Activated CD8-positive, alpha-beta memory T cell treated with anti-CD3 and anti-CD28 coated beads, Interleukin-2, amount 10 ng/mL, durations not matched to agents 7 days and 5 days (primary cell): ENCODE measurements around the gene BAIAP2L1. TPM values are rescaled to one million over a fixed set of nuclear protein-coding genes. Genes with fewer than 3 reads are reported as not detected.

Experiments used
- ATAC-seq: fragments of 150-1000 bp; cut with Tn5 transposase; one replicate; pipeline ENCODE4 v1.10.0; 2021; ENCODE audit warnings: moderate library complexity
- CTCF ChIA-PET: fragments of 350-600 bp; sonication (Branson Sonifier 250); formaldehyde crosslinking; loops from one replicate; lab custom pipeline; 2021; ENCODE audit warnings: antibody characterized with exemption; lab: Charles Lee
- DNase-seq: peaks from one replicate; pipeline ENCODE4 v3.0.0-alpha.2; 2020
- H3K27ac Mint-ChIP-seq: one replicate; pipeline ENCODE4 v1.8.0; 2021; ENCODE audit warnings: mild to moderate bottlenecking, mixed read lengths
- H3K27me3 Mint-ChIP-seq: one replicate; pipeline ENCODE4 v1.8.0; 2021; ENCODE audit warnings: mixed read lengths
- H3K36me3 Mint-ChIP-seq: one replicate; pipeline ENCODE4 v1.8.0; 2021; ENCODE audit warnings: mild to moderate bottlenecking, mixed read lengths
- H3K4me1 Mint-ChIP-seq: one replicate; pipeline ENCODE4 v1.8.0; 2021; ENCODE audit warnings: mixed read lengths
- H3K4me3 Mint-ChIP-seq: one replicate; pipeline ENCODE4 v1.8.0; 2021; ENCODE audit warnings: mild to moderate bottlenecking, moderate library complexity, mixed read lengths
- H3K9me3 Mint-ChIP-seq: one replicate; pipeline ENCODE4 v1.8.0; 2022; ENCODE audit warnings: low read depth, mixed read lengths
- total RNA-seq, 2 experiments: library from RNA; stranded (reverse); gene quantifications; one replicate each; pipeline ENCODE4 v1.2.3, GENCODE V29; 2021

BAIAP2L1 gene
- total RNA-seq, 2 experiments from 2014 or later = 1.1 to 1.4 TPM

DNA sequence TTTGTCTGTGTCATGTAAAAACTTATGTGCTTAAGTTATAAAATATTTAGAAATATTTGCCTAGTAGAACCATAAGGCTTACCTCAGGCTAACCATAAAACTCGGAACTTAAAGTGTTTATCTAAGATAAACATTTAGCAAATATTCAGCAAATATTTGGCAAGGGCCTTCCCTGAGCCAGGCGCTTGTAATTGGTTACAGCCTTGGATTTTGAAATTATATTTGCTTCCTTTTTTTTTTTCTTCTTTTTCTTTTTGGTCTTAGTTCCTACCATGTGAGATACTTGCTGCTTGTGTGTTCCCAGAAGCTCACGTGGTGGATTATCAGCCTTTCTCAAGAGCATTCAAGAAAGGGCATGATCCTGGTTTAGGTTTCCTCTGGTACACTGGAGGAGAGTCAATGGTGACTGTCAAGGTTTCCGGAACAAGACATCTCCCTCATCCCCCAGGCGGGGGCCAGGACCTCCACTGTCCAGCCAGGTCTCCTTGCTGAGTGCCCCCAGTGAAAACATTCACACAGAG lies 124.6 kb downstream of the BAIAP2L1 start:
- no peaks in the 10 kb centered on the region for H3K27me3 Mint-ChIP-seq
- H3K36me3 Mint-ChIP-seq = no peaks in the 10 kb centered on the region
- no peak overlapping the region for H3K27ac Mint-ChIP-seq
- peaks cover 4% of the 10 kb centered on the region for H3K4me1 Mint-ChIP-seq
- H3K4me3 Mint-ChIP-seq = no peak overlapping the region
- DNase-seq (no peak), ATAC-seq (no peak)
- no peaks in the 10 kb centered on the region for H3K9me3 Mint-ChIP-seq
- CTCF ChIA-PET = no interaction called here

- peaks cover 13% of the 10 kb centered on the region for H3K36me3 Mint-ChIP-seq
- no peaks in the 10 kb centered on the region for H3K9me3 Mint-ChIP-seq
- H3K4me1 Mint-ChIP-seq = no peaks in the 10 kb centered on the region
- no peak for DNase-seq
- CTCF ChIA-PET = interaction anchor here (0.7 to 1.6 kb wide), 3 partner anchors 11 to 1267 kb away, joined by 3 to 7 read pairs (median 4); partner anchors contain the start of gene BAIAP2L1
- no peak overlapping the region for H3K27ac Mint-ChIP-seq
- H3K27me3 Mint-ChIP-seq = no peaks in the 10 kb centered on the region
- no peak for ATAC-seq
- H3K4me3 Mint-ChIP-seq = no peak overlapping the region
These were observed 133.6 kb downstream of the BAIAP2L1 start for GRCh38 chr7:98267303-98267702.

DNA sequence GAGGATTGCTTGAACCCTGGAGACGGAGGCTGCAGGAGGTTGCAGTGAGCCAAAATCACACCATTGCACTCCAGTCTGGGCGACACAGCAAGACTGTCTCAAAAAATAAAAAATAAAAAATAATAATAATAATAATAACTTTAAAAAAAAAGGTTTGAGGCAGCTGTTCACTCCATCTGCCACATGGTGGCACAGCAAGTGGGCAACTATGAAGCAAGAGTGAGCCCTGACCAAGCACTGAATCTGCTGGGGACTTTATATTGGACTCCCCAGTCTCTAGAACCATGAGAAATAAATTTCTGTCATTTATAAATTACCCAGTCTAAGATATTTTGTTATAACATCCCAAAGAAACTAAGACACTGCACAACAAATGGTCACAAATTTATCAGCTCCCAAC lies 134.1 kb downstream of the BAIAP2L1 start:
- DNase-seq (no peak), ATAC-seq (no peak)
- Mint-ChIP-seq H3K27me3 (no peaks in the 10 kb centered on the region), H3K27ac (no peak overlapping the region), H3K4me1 (no peaks in the 10 kb centered on the region), H3K4me3 (no peak overlapping the region), H3K36me3 (peaks cover 16% of the 10 kb centered on the region), H3K9me3 (no peaks in the 10 kb centered on the region)
- CTCF ChIA-PET = interaction anchor here (0.7 to 1.6 kb wide), 3 partner anchors 11 to 1267 kb away, joined by 3 to 7 read pairs (median 4); partner anchors contain the start of gene BAIAP2L1

- H3K27ac Mint-ChIP-seq = no peak overlapping the region
- ATAC-seq = no peak
- H3K27me3 Mint-ChIP-seq = no peaks in the 10 kb centered on the region
- H3K9me3 Mint-ChIP-seq = no peaks in the 10 kb centered on the region
- no peak overlapping the region for H3K4me3 Mint-ChIP-seq
- CTCF ChIA-PET = no interaction called here
- peaks cover 22% of the 10 kb centered on the region for H3K36me3 Mint-ChIP-seq
- no peaks in the 10 kb centered on the region for H3K4me1 Mint-ChIP-seq
- no peak for DNase-seq
These were observed 135.0 kb downstream of the BAIAP2L1 start for GRCh38 chr7:98265841-98266271.

- ATAC-seq (no peak), DNase-seq (no peak)
- Mint-ChIP-seq H3K36me3 (peaks cover 41% of the 10 kb centered on the region), H3K4me3 (no peak overlapping the region), H3K9me3 (no peaks in the 10 kb centered on the region), H3K27ac (no peak overlapping the region), H3K4me1 (peaks cover 31% of the 10 kb centered on the region), H3K27me3 (no peaks in the 10 kb centered on the region)
- CTCF ChIA-PET = no interaction called here
These were observed 143.2 kb downstream of the BAIAP2L1 start for GRCh38 chr7:98257701-98258100.

- Mint-ChIP-seq H3K27ac (peak overlapping the region; percentile 24), H3K27me3 (no peaks in the 10 kb centered on the region), H3K9me3 (no peaks in the 10 kb centered on the region), H3K4me1 (peaks cover 34% of the 10 kb centered on the region), H3K36me3 (peaks cover 32% of the 10 kb centered on the region), H3K4me3 (no peak overlapping the region)
- ATAC-seq (no peak), DNase-seq (no peak)
- CTCF ChIA-PET = interaction anchor here (1.5 to 1.7 kb wide), 3 partner anchors 11 to 148 kb away, joined by 3 to 4 read pairs (median 3); no protein-coding TSS in a partner anchor
These were observed 144.5 kb downstream of the BAIAP2L1 start for GRCh38 chr7:98256431-98256830.

DNA sequence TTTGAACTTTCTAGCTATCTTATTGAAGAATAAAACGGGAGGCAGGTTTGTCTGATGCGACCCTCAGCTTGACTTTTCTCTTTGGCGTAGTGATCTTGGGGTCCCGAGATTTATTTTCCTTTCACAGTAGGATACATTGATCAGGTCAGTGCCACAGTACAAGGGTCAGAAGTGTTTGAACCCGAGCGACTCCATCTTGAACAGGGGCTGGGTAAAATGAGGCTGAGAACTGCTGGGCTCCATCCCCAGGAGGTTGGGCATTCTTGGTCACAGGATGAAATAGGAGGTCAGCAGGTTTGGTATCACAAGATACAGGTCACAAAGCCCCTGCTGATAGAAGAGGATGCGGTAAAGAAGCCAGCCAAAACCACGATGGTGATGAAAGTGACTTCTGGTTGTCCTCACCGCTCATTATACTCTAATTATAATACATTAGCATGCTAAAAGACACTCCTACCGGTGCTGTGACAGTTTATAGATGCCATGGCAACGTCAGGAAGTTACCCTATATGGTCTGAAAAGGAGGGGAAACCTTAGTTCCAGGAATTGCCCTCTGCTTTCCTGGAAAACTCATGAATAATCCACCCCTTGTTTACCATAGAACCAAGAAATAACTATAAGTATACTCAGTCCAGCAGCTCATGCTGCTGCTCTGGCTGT lies 145.8 kb downstream of the BAIAP2L1 start:
- H3K36me3 Mint-ChIP-seq = peaks cover 24% of the 10 kb centered on the region
- H3K4me1 Mint-ChIP-seq = peaks cover 43% of the 10 kb centered on the region
- peak overlapping the region; percentile 81 for H3K27ac Mint-ChIP-seq
- H3K27me3 Mint-ChIP-seq = no peaks in the 10 kb centered on the region
- ATAC-seq (no peak), DNase-seq (peak; percentile 66)
- CTCF ChIA-PET = interaction anchor here (1.5 to 1.7 kb wide), 2 partner anchors 25 to 147 kb away, joined by 3 read pairs; no protein-coding TSS in a partner anchor
- no peak overlapping the region for H3K4me3 Mint-ChIP-seq
- H3K9me3 Mint-ChIP-seq = no peaks in the 10 kb centered on the region

GRCh38 chr7:98254516-98254915 lies 146.4 kb downstream of the BAIAP2L1 start:
- Mint-ChIP-seq H3K27me3 (no peaks in the 10 kb centered on the region), H3K36me3 (peaks cover 27% of the 10 kb centered on the region), H3K4me1 (peaks cover 47% of the 10 kb centered on the region), H3K27ac (peak overlapping the region; percentile 81), H3K4me3 (no peak overlapping the region), H3K9me3 (no peaks in the 10 kb centered on the region)
- no peak for ATAC-seq
- DNase-seq = no peak
- CTCF ChIA-PET = interaction anchor here (1.7 kb wide), 1 partner anchor 146 kb away, joined by 3 read pairs; no protein-coding TSS in a partner anchor

- no peaks in the 10 kb centered on the region for H3K9me3 Mint-ChIP-seq
- peaks cover 59% of the 10 kb centered on the region for H3K4me1 Mint-ChIP-seq
- peak overlapping the region; percentile 95 for H3K4me3 Mint-ChIP-seq
- H3K27me3 Mint-ChIP-seq = no peaks in the 10 kb centered on the region
- H3K27ac Mint-ChIP-seq = peak overlapping the region; percentile 96
- CTCF ChIA-PET = interaction anchor here (2.2 to 2.3 kb wide), 2 partner anchors 149 to 230 kb away, joined by 5 to 8 read pairs; partner anchors contain the start of gene BAIAP2L1
- peaks cover 26% of the 10 kb centered on the region for H3K36me3 Mint-ChIP-seq
- DNase-seq (no peak), ATAC-seq (no peak)
These were observed 148.3 kb downstream of the BAIAP2L1 start for GRCh38 chr7:98252425-98253054.

GRCh38 chr7:98251601-98252424 lies 149.1 kb downstream of the BAIAP2L1 start, which contains the start of gene TECPR1:
Gene TECPR1 (minus strand): TSS chr7:98252232. CDS start chr7:98246146, 6,086 bp downstream.
- H3K27me3 Mint-ChIP-seq = no peaks in the 10 kb centered on the region
- H3K9me3 Mint-ChIP-seq = no peaks in the 10 kb centered on the region
- DNase-seq = peak; percentile 94
- H3K4me1 Mint-ChIP-seq = peaks cover 58% of the 10 kb centered on the region
- peak; percentile 95 for ATAC-seq
- peak within 1 kb of the TSS; percentile 96 for H3K27ac Mint-ChIP-seq
- peak within 1 kb of the TSS; percentile 95 for H3K4me3 Mint-ChIP-seq
- peaks cover 23% of the 10 kb centered on the region for H3K36me3 Mint-ChIP-seq
- CTCF ChIA-PET = interaction anchor here (1.4 to 2.3 kb wide), 4 partner anchors 146 to 628 kb away, joined by 4 to 8 read pairs (median 6); partner anchors contain the start of gene BAIAP2L1

DNA sequence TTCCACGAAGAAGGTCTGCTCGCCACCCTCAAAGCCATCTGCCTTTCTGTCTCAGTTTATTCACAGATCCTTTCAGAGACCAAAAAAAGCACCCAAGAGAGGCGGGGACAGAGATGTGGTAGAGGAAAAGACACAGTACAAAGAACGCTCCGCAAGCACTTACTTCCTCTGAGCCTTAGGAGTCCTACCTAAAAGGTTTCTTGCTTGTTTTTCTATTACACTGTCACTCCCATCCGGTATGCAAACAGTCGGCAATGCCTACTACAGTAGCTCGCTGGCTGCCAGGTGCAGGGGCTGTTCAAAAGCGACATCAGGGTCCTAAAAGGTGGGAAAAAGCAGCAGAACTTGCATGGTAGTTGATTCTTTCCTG lies 149.7 kb downstream of the BAIAP2L1 start:
- ATAC-seq = peak; percentile 32

DNA sequence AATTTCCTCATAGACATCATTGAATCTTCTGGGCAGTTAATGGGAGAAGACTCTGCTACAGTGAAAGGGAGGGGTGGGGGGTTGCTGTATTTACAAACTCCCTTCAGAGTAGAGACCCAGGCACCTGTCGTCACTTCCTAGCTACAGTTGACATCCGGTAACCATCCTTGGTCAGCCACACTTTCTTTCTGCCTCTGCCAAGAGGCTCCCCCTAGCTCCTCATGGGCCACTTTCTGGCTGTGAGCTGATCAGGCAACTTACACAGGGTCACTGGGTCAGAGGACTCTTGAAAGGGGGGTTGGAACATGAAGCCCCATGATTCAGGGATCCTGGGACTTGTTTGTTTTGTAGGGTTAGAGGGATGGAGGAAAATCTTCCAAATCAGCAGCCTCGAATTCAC lies 150.1 kb downstream of the BAIAP2L1 start:
- Mint-ChIP-seq H3K4me1 (peaks cover 49% of the 10 kb centered on the region), H3K9me3 (no peaks in the 10 kb centered on the region), H3K27ac (peak overlapping the region; percentile 96), H3K27me3 (no peaks in the 10 kb centered on the region), H3K36me3 (peaks cover 17% of the 10 kb centered on the region), H3K4me3 (peak overlapping the region; percentile 95)
- ATAC-seq (peak; percentile 31), DNase-seq (peak; percentile 79)
- CTCF ChIA-PET = interaction anchor here (0.8 to 1.6 kb wide), 6 partner anchors 12 to 629 kb away, joined by 3 to 7 read pairs (median 4); partner anchors contain the start of gene BAIAP2L1

More for the DNA sequence above, 149.7 kb downstream of the BAIAP2L1 start:
- peaks cover 19% of the 10 kb centered on the region for H3K36me3 Mint-ChIP-seq
- peaks cover 52% of the 10 kb centered on the region for H3K4me1 Mint-ChIP-seq
- peak overlapping the region; percentile 96 for H3K27ac Mint-ChIP-seq
- DNase-seq = peak; percentile 65
- no peaks in the 10 kb centered on the region for H3K27me3 Mint-ChIP-seq
- peak overlapping the region; percentile 95 for H3K4me3 Mint-ChIP-seq
- no peaks in the 10 kb centered on the region for H3K9me3 Mint-ChIP-seq
- CTCF ChIA-PET = interaction anchor here (1.1 to 1.6 kb wide), 4 partner anchors 48 to 628 kb away, joined by 4 to 7 read pairs (median 6); partner anchors contain the start of gene BAIAP2L1
